GM23338 (cell line): ENCODE results near the gene MCM3. TPM values are rescaled to one million over a fixed set of nuclear protein-coding genes. Genes with fewer than 3 reads are reported as not detected.

Experiments used
- ATAC-seq: fragments of 200-7000 bp; cut with Tn5 transposase; 3 replicates; pipeline ENCODE4 v1.9.1; 2020
- DNase-seq: peaks from one replicate; pipeline ENCODE4 v3.0.0-alpha.2; 2015; ENCODE audit warnings: low spot score
- H2AFZ ChIP-seq: fragments of 200-600 bp; sonication (generic); 2 replicates; pipeline ENCODE4 v1.8.0; 2016; ENCODE audit warnings: antibody characterized with exemption, mild to moderate bottlenecking, moderate library complexity
- H3F3A ChIP-seq: fragments of 200-600 bp; sonication (generic); replicated peaks from 2 replicates; pipeline ENCODE4 v1.8.0; 2017; ENCODE audit warnings: antibody characterized with exemption, mixed run types, low read depth
- H3K27ac ChIP-seq: fragments of 200-600 bp; sonication (generic); 2 replicates; pipeline ENCODE4 v1.6.1; 2016; ENCODE audit warnings: low read depth
- H3K27me3 ChIP-seq: fragments of 200-600 bp; sonication (generic); 2 replicates; pipeline ENCODE4 v1.8.0; 2016; ENCODE audit warnings: mild to moderate bottlenecking, mixed run types, moderate library complexity; ENCODE audit not compliant: insufficient read depth
- H3K36me3 ChIP-seq: fragments of 200-600 bp; sonication (generic); 2 replicates; pipeline ENCODE4 v1.8.0; 2016; ENCODE audit warnings: mild to moderate bottlenecking; ENCODE audit not compliant: insufficient read depth
- H3K4me1 ChIP-seq: fragments of 200-600 bp; sonication (generic); 2 replicates; pipeline ENCODE4 v1.8.0; 2016; ENCODE audit warnings: mild to moderate bottlenecking, moderate library complexity; ENCODE audit not compliant: insufficient read depth
- H3K4me2 ChIP-seq: fragments of 200-600 bp; sonication (generic); 2 replicates; pipeline ENCODE4 v1.7.1; 2017; ENCODE audit warnings: mixed run types
- H3K4me3 ChIP-seq: fragments of 200-600 bp; sonication (generic); 2 replicates; pipeline ENCODE4 v1.6.1; 2016; ENCODE audit warnings: mixed run types
- H3K79me2 ChIP-seq: fragments of 200-600 bp; sonication (generic); replicated peaks from 2 replicates; pipeline ENCODE4 v1.8.0; 2017; ENCODE audit warnings: mild to moderate bottlenecking; ENCODE audit not compliant: insufficient read depth
- H3K9me2 ChIP-seq: fragments of 200-600 bp; sonication (generic); 2 replicates; pipeline ENCODE4 v1.8.0; 2017; ENCODE audit not compliant: insufficient read depth
- H4K20me1 ChIP-seq: fragments of 200-600 bp; sonication (generic); replicated peaks from 2 replicates; pipeline ENCODE4 v1.8.0; 2017; ENCODE audit warnings: mild to moderate bottlenecking; ENCODE audit not compliant: insufficient read depth
- H3K27ac Mint-ChIP-seq: 2 replicates; pipeline ENCODE4 v1.8.0; 2020; ENCODE audit warnings: inconsistent platforms, mild to moderate bottlenecking, moderate library complexity, mixed read lengths
- H3K27me3 Mint-ChIP-seq: 3 replicates; pipeline ENCODE4 v1.8.0; 2022; ENCODE audit warnings: low read depth, mild to moderate bottlenecking, moderate library complexity, mixed read lengths, inconsistent platforms; ENCODE audit not compliant: insufficient read depth, poor library complexity
- H3K36me3 Mint-ChIP-seq: 3 replicates; pipeline ENCODE4 v1.8.0; 2021; ENCODE audit warnings: low read depth, mild to moderate bottlenecking, inconsistent platforms, moderate library complexity, mixed read lengths
- H3K4me1 Mint-ChIP-seq: 3 replicates; pipeline ENCODE4 v1.8.0; 2020; ENCODE audit warnings: mild to moderate bottlenecking, inconsistent platforms, mixed read lengths
- H3K4me3 Mint-ChIP-seq: 3 replicates; pipeline ENCODE4 v1.8.0; 2021; ENCODE audit warnings: moderate library complexity, mild to moderate bottlenecking, inconsistent platforms, mixed read lengths
- H3K9me3 Mint-ChIP-seq: 3 replicates; pipeline ENCODE4 v1.8.0; 2020; ENCODE audit warnings: moderate library complexity, mild to moderate bottlenecking, inconsistent platforms, mixed read lengths
- CREB1 ChIP-seq: fragments of 250-450 bp; sonication (Bioruptor Pico); IDR thresholded peaks from 2 replicates; pipeline ENCODE4 v1.5.0; 2020; ENCODE audit warnings: low read depth, mild to moderate bottlenecking, moderate library complexity
- EZH2 ChIP-seq: fragments of 200-600 bp; sonication (generic); IDR thresholded peaks from one replicate; pipeline ENCODE4 v1.8.0; 2017; ENCODE audit warnings: antibody characterized with exemption, mild to moderate bottlenecking, low read depth; ENCODE audit not compliant: unreplicated experiment
- EZH2phosphoT487 ChIP-seq: fragments of 200-600 bp; sonication (generic); IDR thresholded peaks from one replicate; pipeline ENCODE4 v1.8.1; 2018; ENCODE audit warnings: antibody characterized with exemption; ENCODE audit not compliant: unreplicated experiment
- JUNB ChIP-seq: IDR thresholded peaks from one replicate; pipeline ENCODE4 v1.6.1; 2016; ENCODE audit warnings: antibody characterized with exemption; ENCODE audit not compliant: unreplicated experiment
- NANOG ChIP-seq: IDR thresholded peaks from 2 replicates; pipeline ENCODE4 v1.6.1; 2016; ENCODE audit warnings: antibody characterized with exemption, borderline replicate concordance
- POLR2AphosphoS5 ChIP-seq: IDR thresholded peaks from 2 replicates; pipeline ENCODE4 v1.6.1; 2016; ENCODE audit warnings: antibody characterized with exemption, low read depth
- STAT1 ChIP-seq: IDR thresholded peaks from one replicate; pipeline ENCODE4 v1.6.1; 2016; ENCODE audit warnings: antibody characterized with exemption; ENCODE audit not compliant: unreplicated experiment
- ZNF114 ChIP-seq: fragments of 250-450 bp; sonication (Bioruptor Pico); IDR thresholded peaks from 2 replicates; pipeline ENCODE4 v1.5.0; 2020; ENCODE audit warnings: mild to moderate bottlenecking, moderate library complexity
- ZNF331 ChIP-seq: fragments of 250-450 bp; sonication (Bioruptor Pico); IDR thresholded peaks from 2 replicates; pipeline ENCODE4 v1.5.0; 2020; ENCODE audit warnings: low read depth, mild to moderate bottlenecking, moderate library complexity
- polyA plus RNA-seq: library from polyadenylated mRNA; unstranded; fragments of >200 nt; fragmentation: Nextera tagmentation; extraction: Ambion mirVana; gene quantifications from 2 replicates; pipeline ENCODE4 v1.2.1, GENCODE V29; 2016
- total RNA-seq: library from RNA; depleted of rRNA; stranded (reverse); fragments of >200 nt; shearing (Covaris generic); gene quantifications from 2 replicates; pipeline ENCODE4 v1.2.3, GENCODE V29; 2014
- TF ChIP-seq, protein P1 (sequence below): IDR thresholded peaks from 2 replicates; pipeline ENCODE4 v1.6.1; 2016; ENCODE audit warnings: antibody characterized with exemption
- TF ChIP-seq, protein P2 (sequence below), 2 experiments: fragments of 200-600 bp in 1 of 2; sonication (generic) in 1 of 2; conservative IDR thresholded peaks; 2 replicates each; pipeline versions ENCODE4 v1.5.1 to v1.6.1; 2016 to 2017; ENCODE audit warnings: antibody characterized with exemption in 2 of 2, low read depth in 2 of 2, mild to moderate bottlenecking in 2 of 2, moderate library complexity in 1 of 2
- TF ChIP-seq, protein P3 (sequence below): fragments of 250-450 bp; sonication (Bioruptor Pico); IDR thresholded peaks from 2 replicates; pipeline ENCODE4 v1.5.0; 2020; ENCODE audit warnings: mild to moderate bottlenecking, moderate library complexity
- TF ChIP-seq, protein P4 (sequence below): IDR thresholded peaks from one replicate; pipeline ENCODE4 v1.6.1; 2018; ENCODE audit warnings: antibody characterized with exemption; ENCODE audit not compliant: unreplicated experiment

Gene MCM3
- total and polyA plus RNA-seq, 2 experiments from 2014 or later, result 157 to 369 TPM

DNA sequence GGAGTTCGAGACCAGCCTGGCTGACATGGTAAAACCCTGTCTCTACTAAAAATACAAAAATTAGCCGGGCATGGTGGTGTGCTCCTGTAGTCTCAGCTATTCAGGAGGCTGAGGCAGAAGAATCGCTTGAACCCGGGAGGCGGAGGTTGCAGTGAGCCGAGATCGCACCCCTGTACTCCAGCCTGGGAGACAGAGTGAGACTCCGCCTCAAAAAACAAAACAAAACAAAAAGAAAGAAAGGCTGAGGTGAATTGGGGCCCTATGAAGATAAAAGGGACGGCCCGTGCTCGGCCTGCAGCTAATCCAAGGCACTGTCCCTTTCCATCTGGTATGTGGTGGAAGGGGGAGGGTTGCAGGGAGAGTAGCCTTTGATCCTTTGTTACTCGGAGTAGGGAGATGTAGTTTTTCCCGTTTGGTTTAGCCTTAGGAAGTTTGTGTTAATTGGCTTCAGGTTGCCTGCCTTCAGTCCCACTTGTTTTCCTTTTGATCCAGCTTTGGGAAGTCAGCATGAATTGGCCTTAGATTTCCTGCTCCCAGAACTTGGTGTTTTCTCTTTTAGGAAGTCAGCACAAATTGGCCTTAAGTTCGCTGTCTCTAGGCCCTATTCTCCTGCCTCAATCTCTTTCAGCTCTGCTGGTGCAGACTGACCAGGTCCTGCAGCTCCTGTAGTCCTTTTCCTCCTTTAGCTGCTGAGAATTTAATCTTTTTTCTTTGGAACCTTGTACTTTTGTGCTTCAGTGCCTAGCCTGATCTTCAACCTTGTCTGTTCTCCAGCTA lies 41.3 kb upstream of the MCM3 start:
- H3K4me3 Mint-ChIP-seq, result peak overlapping the region; percentile 19
- peaks cover 18% of the 10 kb centered on the region for H3K4me1 ChIP-seq
- no peaks in the 10 kb centered on the region for H3K79me2 ChIP-seq
- no peaks in the 10 kb centered on the region; the same call in 2 of the 3 replicates for H3K36me3 Mint-ChIP-seq
- peak; percentile 98 for ATAC-seq
- no peaks in the 10 kb centered on the region for H3K27me3 ChIP-seq
- peaks cover 1% of the 10 kb centered on the region for H3K27me3 Mint-ChIP-seq
- TF ChIP-seq, protein P1, sequence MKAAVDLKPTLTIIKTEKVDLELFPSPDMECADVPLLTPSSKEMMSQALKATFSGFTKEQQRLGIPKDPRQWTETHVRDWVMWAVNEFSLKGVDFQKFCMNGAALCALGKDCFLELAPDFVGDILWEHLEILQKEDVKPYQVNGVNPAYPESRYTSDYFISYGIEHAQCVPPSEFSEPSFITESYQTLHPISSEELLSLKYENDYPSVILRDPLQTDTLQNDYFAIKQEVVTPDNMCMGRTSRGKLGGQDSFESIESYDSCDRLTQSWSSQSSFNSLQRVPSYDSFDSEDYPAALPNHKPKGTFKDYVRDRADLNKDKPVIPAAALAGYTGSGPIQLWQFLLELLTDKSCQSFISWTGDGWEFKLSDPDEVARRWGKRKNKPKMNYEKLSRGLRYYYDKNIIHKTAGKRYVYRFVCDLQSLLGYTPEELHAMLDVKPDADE, result no peak
- no peak for TF ChIP-seq POLR2AphosphoS5
- TF ChIP-seq ZNF331 (CRISPR knock-in tag), result no peak
- TF ChIP-seq NANOG, result 0 out of 2 replicates have a peak, but pooled peaks have one; percentile 19
- TF ChIP-seq, protein P2, sequence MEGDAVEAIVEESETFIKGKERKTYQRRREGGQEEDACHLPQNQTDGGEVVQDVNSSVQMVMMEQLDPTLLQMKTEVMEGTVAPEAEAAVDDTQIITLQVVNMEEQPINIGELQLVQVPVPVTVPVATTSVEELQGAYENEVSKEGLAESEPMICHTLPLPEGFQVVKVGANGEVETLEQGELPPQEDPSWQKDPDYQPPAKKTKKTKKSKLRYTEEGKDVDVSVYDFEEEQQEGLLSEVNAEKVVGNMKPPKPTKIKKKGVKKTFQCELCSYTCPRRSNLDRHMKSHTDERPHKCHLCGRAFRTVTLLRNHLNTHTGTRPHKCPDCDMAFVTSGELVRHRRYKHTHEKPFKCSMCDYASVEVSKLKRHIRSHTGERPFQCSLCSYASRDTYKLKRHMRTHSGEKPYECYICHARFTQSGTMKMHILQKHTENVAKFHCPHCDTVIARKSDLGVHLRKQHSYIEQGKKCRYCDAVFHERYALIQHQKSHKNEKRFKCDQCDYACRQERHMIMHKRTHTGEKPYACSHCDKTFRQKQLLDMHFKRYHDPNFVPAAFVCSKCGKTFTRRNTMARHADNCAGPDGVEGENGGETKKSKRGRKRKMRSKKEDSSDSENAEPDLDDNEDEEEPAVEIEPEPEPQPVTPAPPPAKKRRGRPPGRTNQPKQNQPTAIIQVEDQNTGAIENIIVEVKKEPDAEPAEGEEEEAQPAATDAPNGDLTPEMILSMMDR (conservative IDR thresholded peaks at IDR 0.05; ENCODE audit: low read depth in 2 of 2), result no peak
- TF ChIP-seq JUNB, result no peak
- TF ChIP-seq STAT1, result no peak
- TF ChIP-seq, protein P3, sequence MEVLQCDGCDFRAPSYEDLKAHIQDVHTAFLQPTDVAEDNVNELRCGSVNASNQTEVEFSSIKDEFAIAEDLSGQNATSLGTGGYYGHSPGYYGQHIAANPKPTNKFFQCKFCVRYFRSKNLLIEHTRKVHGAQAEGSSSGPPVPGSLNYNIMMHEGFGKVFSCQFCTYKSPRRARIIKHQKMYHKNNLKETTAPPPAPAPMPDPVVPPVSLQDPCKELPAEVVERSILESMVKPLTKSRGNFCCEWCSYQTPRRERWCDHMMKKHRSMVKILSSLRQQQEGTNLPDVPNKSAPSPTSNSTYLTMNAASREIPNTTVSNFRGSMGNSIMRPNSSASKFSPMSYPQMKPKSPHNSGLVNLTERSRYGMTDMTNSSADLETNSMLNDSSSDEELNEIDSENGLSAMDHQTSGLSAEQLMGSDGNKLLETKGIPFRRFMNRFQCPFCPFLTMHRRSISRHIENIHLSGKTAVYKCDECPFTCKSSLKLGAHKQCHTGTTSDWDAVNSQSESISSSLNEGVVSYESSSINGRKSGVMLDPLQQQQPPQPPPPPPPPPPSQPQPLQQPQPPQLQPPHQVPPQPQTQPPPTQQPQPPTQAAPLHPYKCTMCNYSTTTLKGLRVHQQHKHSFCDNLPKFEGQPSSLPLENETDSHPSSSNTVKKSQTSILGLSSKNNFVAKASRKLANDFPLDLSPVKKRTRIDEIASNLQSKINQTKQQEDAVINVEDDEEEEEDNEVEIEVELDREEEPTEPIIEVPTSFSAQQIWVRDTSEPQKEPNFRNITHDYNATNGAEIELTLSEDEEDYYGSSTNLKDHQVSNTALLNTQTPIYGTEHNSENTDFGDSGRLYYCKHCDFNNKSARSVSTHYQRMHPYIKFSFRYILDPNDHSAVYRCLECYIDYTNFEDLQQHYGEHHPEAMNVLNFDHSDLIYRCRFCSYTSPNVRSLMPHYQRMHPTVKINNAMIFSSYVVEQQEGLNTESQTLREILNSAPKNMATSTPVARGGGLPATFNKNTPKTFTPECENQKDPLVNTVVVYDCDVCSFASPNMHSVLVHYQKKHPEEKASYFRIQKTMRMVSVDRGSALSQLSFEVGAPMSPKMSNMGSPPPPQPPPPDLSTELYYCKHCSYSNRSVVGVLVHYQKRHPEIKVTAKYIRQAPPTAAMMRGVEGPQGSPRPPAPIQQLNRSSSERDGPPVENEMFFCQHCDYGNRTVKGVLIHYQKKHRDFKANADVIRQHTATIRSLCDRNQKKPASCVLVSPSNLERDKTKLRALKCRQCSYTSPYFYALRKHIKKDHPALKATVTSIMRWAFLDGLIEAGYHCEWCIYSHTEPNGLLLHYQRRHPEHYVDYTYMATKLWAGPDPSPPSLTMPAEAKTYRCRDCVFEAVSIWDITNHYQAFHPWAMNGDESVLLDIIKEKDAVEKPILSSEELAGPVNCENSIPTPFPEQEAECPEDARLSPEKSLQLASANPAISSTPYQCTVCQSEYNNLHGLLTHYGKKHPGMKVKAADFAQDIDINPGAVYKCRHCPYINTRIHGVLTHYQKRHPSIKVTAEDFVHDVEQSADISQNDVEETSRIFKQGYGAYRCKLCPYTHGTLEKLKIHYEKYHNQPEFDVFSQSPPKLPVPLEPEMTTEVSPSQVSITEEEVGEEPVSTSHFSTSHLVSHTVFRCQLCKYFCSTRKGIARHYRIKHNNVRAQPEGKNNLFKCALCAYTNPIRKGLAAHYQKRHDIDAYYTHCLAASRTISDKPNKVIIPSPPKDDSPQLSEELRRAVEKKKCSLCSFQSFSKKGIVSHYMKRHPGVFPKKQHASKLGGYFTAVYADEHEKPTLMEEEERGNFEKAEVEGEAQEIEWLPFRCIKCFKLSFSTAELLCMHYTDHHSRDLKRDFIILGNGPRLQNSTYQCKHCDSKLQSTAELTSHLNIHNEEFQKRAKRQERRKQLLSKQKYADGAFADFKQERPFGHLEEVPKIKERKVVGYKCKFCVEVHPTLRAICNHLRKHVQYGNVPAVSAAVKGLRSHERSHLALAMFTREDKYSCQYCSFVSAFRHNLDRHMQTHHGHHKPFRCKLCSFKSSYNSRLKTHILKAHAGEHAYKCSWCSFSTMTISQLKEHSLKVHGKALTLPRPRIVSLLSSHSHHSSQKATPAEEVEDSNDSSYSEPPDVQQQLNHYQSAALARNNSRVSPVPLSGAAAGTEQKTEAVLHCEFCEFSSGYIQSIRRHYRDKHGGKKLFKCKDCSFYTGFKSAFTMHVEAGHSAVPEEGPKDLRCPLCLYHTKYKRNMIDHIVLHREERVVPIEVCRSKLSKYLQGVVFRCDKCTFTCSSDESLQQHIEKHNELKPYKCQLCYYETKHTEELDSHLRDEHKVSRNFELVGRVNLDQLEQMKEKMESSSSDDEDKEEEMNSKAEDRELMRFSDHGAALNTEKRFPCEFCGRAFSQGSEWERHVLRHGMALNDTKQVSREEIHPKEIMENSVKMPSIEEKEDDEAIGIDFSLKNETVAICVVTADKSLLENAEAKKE (CRISPR knock-in tag), result no peak; the same call in 1 of the 2 replicates
- 0 out of 2 replicates have a peak, but pooled peaks have one; percentile 4 for TF ChIP-seq CREB1 (CRISPR knock-in tag)
- TF ChIP-seq ZNF114 (CRISPR knock-in tag), result no peak
- TF ChIP-seq, protein P4, sequence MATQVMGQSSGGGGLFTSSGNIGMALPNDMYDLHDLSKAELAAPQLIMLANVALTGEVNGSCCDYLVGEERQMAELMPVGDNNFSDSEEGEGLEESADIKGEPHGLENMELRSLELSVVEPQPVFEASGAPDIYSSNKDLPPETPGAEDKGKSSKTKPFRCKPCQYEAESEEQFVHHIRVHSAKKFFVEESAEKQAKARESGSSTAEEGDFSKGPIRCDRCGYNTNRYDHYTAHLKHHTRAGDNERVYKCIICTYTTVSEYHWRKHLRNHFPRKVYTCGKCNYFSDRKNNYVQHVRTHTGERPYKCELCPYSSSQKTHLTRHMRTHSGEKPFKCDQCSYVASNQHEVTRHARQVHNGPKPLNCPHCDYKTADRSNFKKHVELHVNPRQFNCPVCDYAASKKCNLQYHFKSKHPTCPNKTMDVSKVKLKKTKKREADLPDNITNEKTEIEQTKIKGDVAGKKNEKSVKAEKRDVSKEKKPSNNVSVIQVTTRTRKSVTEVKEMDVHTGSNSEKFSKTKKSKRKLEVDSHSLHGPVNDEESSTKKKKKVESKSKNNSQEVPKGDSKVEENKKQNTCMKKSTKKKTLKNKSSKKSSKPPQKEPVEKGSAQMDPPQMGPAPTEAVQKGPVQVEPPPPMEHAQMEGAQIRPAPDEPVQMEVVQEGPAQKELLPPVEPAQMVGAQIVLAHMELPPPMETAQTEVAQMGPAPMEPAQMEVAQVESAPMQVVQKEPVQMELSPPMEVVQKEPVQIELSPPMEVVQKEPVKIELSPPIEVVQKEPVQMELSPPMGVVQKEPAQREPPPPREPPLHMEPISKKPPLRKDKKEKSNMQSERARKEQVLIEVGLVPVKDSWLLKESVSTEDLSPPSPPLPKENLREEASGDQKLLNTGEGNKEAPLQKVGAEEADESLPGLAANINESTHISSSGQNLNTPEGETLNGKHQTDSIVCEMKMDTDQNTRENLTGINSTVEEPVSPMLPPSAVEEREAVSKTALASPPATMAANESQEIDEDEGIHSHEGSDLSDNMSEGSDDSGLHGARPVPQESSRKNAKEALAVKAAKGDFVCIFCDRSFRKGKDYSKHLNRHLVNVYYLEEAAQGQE, result peak; percentile 21
- TF ChIP-seq EZH2, result no peak
- no peak for TF ChIP-seq EZH2phosphoT487
- peak; percentile 92 for DNase-seq
- peak overlapping the region; percentile 39 for H3K4me3 ChIP-seq
- 0 out of 2 replicates have a peak, but pooled peaks cover 5% of the 10 kb centered on the region for H3K9me2 ChIP-seq
- H3F3A ChIP-seq, result 0 out of 2 replicates have a peak, but pooled peaks cover 4% of the 10 kb centered on the region
- peak overlapping the region; percentile 63 for H3K4me2 ChIP-seq
- peaks cover 27% of the 10 kb centered on the region for H3K4me1 Mint-ChIP-seq
- H2AFZ ChIP-seq, result peak overlapping the region; percentile 84
- peak overlapping the region; percentile 34; the same call in 1 of the 2 replicates for H3K27ac Mint-ChIP-seq
- 0 out of 3 replicates have a peak, but pooled peaks cover 2% of the 10 kb centered on the region for H3K9me3 Mint-ChIP-seq
- H4K20me1 ChIP-seq, result no peaks in the 10 kb centered on the region
- peak overlapping the region; percentile 60 for H3K27ac ChIP-seq
- no peaks in the 10 kb centered on the region for H3K36me3 ChIP-seq
